ENCODE data around the gene PEX10. TPM values are rescaled to one million over a fixed set of nuclear protein-coding genes. Genes with fewer than 3 reads are reported as not detected.

Gene PEX10
- total and polyA plus RNA-seq, 9 donors, result 16.3 to 20.6 (median 18.5) TPM

DNA sequence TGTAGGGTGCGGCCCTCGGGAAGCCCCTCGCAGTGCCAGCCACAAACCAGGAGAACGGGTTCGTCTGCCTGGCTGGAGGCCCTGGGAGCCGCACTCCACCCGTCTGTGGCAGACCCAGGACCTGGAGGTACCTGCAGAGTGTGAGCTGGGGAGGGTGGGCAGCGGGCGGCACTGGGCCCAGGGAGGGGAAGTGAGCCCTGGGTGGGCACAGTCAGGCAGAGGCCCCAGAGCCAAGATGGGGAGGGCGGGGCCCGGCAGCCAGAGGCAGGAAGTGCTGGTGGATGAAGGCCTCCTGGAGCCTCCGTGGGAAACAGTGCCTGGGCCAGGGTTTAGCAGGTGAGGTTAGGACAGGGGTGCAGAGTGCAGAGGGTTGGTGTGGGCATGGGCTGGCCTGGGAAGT is 4.0 kb upstream of the PEX10 start:
- 63% methylated on average over 12 of the region's 12 CpGs for WGBS (ENCODE audit: insufficient coverage)
- Histone ChIP-seq H3K27me3 (ENCODE audit: control insufficient read depth, insufficient read depth, low read length) (peaks cover 22% of the 10 kb centered on the region), H3K36me3 (ENCODE audit: control insufficient read depth, insufficient read depth, low read length) (no peaks in the 10 kb centered on the region), H3K9me3 (replicated peaks; ENCODE audit: control insufficient read depth, low read depth, low read length) (no peaks in the 10 kb centered on the region), H3K4me1 (ENCODE audit: control insufficient read depth, insufficient read depth, low read length) (peaks cover 29% of the 10 kb centered on the region), H3K4me3 (ENCODE audit: low read length) (no peak overlapping the region), H3K27ac (ENCODE audit: low read length) (no peak overlapping the region)
- no peak for DNase-seq

DNA sequence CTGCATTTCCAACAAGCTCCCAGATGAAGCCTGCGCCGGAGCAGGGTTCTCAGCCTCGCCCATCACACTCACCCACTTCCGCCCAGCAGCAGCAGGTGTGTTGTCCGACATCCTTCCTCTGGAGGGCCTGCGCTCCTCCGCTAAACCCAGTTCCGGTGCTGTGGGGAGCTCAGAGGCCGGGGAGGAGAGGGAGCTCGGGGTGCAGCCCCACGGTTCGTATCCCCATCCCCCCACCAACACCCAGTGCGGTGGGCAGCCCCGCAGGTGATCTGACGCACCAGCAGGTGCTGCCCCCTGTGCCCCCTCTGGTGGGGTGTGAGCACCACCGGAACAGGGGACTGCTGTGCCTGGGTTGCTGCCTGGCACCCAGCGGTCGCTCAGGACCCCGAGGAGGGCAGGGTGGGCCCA is 3.4 kb upstream of the PEX10 start:
- Histone ChIP-seq H3K27me3 (ENCODE audit: control insufficient read depth, insufficient read depth, low read length) (peaks cover 22% of the 10 kb centered on the region), H3K4me3 (ENCODE audit: low read length) (no peak overlapping the region), H3K36me3 (ENCODE audit: control insufficient read depth, insufficient read depth, low read length) (no peaks in the 10 kb centered on the region), H3K4me1 (ENCODE audit: control insufficient read depth, insufficient read depth, low read length) (peaks cover 30% of the 10 kb centered on the region), H3K27ac (ENCODE audit: low read length) (no peak overlapping the region), H3K9me3 (replicated peaks; ENCODE audit: control insufficient read depth, low read depth, low read length) (no peaks in the 10 kb centered on the region)
- 74% methylated on average over 5 of the region's 19 CpGs for WGBS (ENCODE audit: insufficient coverage)
- no peak for DNase-seq

GRCh38 chr1:2415337-2415736 is 3.0 kb upstream of the PEX10 start:
- H3K36me3 ChIP-seq (ENCODE audit: control insufficient read depth, insufficient read depth, low read length), result peaks cover 3% of the 10 kb centered on the region
- H3K27me3 ChIP-seq (ENCODE audit: control insufficient read depth, insufficient read depth, low read length), result peaks cover 22% of the 10 kb centered on the region
- peaks cover 30% of the 10 kb centered on the region for H3K4me1 ChIP-seq (ENCODE audit: control insufficient read depth, insufficient read depth, low read length)
- no peaks in the 10 kb centered on the region for H3K9me3 ChIP-seq (replicated peaks; ENCODE audit: control insufficient read depth, low read depth, low read length)
- no peak overlapping the region for H3K27ac ChIP-seq (ENCODE audit: low read length)
- 44% methylated on average over 4 of the region's 11 CpGs for WGBS (ENCODE audit: insufficient coverage)
- no peak for DNase-seq
- H3K4me3 ChIP-seq (ENCODE audit: low read length), result no peak overlapping the region

DNA sequence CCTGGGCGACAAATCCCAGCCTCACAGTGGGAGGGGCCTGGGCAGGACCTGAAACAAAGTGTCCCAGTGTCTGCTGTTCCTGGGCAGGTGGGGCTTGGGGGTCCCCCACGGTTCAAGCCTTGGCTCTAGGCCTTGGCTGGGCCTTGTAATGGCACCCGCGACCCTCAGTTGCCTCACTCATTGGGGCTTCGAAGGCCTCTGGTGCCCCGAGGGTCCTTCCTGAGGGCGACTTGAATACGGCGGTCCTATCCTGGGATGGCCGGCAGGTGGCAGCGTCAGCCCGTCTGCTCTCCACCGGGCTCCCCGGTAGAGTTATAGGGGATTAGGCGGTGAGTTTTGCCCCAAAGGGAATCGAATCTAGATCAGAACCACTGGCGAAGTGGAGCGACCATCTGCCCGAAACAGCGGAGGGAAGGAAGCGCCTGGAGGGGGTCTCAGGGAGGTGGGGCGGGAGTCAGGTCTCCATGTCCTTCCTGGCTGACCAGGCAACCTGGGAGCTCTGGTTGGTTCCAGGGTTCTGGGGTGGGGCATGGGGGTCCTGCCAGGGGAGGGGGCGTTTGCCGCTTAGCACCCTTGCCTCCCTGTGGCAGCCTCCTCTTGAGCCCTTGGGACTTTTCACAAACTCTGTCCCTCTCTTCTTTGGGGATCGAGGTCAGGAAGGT is 2.1 kb upstream of the PEX10 start:
- Histone ChIP-seq H3K27me3 (ENCODE audit: control insufficient read depth, insufficient read depth, low read length) (peaks cover 21% of the 10 kb centered on the region), H3K36me3 (ENCODE audit: control insufficient read depth, insufficient read depth, low read length) (peaks cover 12% of the 10 kb centered on the region), H3K27ac (ENCODE audit: low read length) (no peak overlapping the region), H3K9me3 (replicated peaks; ENCODE audit: control insufficient read depth, low read depth, low read length) (no peaks in the 10 kb centered on the region), H3K4me3 (ENCODE audit: low read length) (no peak overlapping the region), H3K4me1 (ENCODE audit: control insufficient read depth, insufficient read depth, low read length) (peaks cover 30% of the 10 kb centered on the region)
- 1% methylated on average over 21 of the region's 25 CpGs for WGBS (ENCODE audit: insufficient coverage)
- DNase-seq, result peak; percentile 69

DNA sequence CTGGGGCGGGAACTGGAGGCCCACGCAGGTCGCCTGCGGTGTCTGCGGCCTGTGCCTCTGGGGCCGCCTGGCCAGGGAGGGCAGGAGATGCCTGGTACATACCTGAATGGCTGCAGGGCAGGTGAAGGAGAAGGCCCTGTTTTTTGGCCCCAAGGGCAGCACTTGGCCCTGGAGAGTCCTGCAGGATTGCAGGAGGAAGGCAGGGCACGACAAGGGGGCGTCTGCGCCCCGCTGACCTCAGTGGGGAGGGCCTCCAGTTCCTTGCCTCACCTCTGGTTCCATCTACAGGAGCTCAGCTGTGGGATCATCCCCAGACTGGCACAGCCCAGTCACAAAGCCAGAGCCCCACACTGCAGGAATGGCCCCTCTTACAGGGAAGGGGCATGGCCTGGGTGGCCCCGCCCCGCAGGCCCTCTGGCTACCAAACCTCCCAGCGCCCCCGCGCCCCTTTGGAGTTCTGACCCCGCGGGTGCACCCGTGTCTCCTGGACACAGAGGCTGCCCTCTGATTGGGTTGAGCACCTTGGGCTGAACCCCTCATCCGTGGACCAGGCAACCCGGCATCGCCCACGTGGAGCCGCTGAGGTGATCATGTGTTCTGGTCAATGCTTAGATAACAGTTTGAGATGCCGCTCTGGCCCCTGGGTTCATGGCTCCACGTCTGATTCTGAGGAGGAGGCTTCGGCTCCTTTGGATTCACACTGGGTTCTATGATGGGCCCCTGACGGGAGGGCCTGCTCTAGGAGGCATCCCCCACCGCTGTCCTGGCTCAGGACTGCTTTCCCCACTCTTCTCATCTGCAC is 1.3 kb upstream of the PEX10 start:
- Histone ChIP-seq H3K4me1 (ENCODE audit: control insufficient read depth, insufficient read depth, low read length) (peaks cover 30% of the 10 kb centered on the region), H3K27ac (ENCODE audit: low read length) (no peak overlapping the region), H3K4me3 (ENCODE audit: low read length) (peak overlapping the region; percentile 65), H3K27me3 (ENCODE audit: control insufficient read depth, insufficient read depth, low read length) (peaks cover 13% of the 10 kb centered on the region), H3K9me3 (replicated peaks; ENCODE audit: control insufficient read depth, low read depth, low read length) (no peaks in the 10 kb centered on the region), H3K36me3 (ENCODE audit: control insufficient read depth, insufficient read depth, low read length) (peaks cover 19% of the 10 kb centered on the region)
- no peak for DNase-seq
- WGBS (ENCODE audit: insufficient coverage), result 38% methylated on average over 21 of the region's 28 CpGs

- Histone ChIP-seq H3K4me1 (ENCODE audit: control insufficient read depth, insufficient read depth, low read length) (peaks cover 27% of the 10 kb centered on the region), H3K4me3 (ENCODE audit: low read length) (peak overlapping the region; percentile 65), H3K9me3 (replicated peaks; ENCODE audit: control insufficient read depth, low read depth, low read length) (no peaks in the 10 kb centered on the region), H3K36me3 (ENCODE audit: control insufficient read depth, insufficient read depth, low read length) (peaks cover 27% of the 10 kb centered on the region), H3K27ac (ENCODE audit: low read length) (peak overlapping the region; percentile 55), H3K27me3 (ENCODE audit: control insufficient read depth, insufficient read depth, low read length) (peaks cover 7% of the 10 kb centered on the region)
- peak; percentile 52 for DNase-seq
- WGBS (ENCODE audit: insufficient coverage), result 1% methylated on average over 60 of the region's 66 CpGs
These were observed 570 bp upstream of the PEX10 start for GRCh38 chr1:2412773-2413494.

DNA sequence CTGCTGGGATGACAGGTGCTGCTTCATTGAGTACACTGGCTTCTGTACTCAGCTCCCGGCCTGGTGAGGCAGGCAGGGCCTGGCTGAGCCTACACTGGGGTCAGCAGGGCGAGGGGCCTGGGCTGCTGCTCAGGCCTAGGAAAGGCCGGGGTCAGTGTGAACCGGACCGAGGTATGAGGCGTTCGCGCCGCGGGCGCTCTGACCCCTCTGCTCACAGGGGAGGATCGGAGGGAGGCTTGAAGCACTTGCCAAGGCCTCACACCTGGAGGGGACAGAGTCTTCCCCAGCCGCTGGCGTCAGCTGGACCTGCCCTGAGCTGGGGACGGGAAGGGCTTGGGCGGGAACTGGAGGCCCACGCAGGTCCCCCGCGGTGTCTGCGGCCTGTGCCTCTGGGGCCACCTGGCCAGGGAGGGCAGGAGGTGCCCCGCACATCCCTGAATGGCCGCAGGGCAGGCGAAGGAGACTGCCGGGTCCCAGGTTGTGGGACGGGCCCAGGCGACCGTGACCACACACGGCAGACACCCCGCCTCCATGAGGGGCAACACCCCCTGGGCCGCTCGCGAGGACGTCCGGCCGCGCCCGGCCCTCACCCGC is 466 bp downstream of the PEX10 start:
- peak overlapping the region; percentile 82 for H3K4me3 ChIP-seq (ENCODE audit: low read length)
- H3K9me3 ChIP-seq (replicated peaks; ENCODE audit: control insufficient read depth, low read depth, low read length), result no peaks in the 10 kb centered on the region
- peaks cover 36% of the 10 kb centered on the region for H3K36me3 ChIP-seq (ENCODE audit: control insufficient read depth, insufficient read depth, low read length)
- H3K27ac ChIP-seq (ENCODE audit: low read length), result peak overlapping the region; percentile 59
- peaks cover 4% of the 10 kb centered on the region for H3K27me3 ChIP-seq (ENCODE audit: control insufficient read depth, insufficient read depth, low read length)
- peak; percentile 49 for DNase-seq
- H3K4me1 ChIP-seq (ENCODE audit: control insufficient read depth, insufficient read depth, low read length), result peaks cover 25% of the 10 kb centered on the region
- 4% methylated on average over 38 of the region's 38 CpGs for WGBS (ENCODE audit: insufficient coverage)

DNA sequence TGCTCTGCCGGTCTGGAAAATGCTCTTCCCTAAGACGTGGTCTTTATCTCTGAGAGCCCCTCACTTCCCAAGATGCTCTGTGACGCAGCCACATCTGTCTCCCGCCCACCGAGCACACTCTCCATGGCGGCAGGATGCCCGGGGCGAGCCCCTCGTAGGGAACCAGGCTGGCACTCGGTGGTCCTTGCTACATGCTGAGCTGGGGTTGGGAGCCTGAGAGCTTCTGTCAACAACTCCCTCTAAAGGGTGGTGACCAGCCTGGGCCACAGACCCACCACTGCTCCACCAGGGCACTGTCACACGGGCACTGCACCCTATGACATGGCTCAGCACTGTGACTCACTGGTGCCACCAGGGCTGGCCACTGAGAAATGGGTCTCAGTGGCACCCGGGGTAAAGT is 2.6 kb downstream of the PEX10 start:
- H3K9me3 ChIP-seq (replicated peaks; ENCODE audit: control insufficient read depth, low read depth, low read length), result no peaks in the 10 kb centered on the region
- DNase-seq, result no peak
- H3K36me3 ChIP-seq (ENCODE audit: control insufficient read depth, insufficient read depth, low read length), result peaks cover 58% of the 10 kb centered on the region
- WGBS (ENCODE audit: insufficient coverage), result 91% methylated on average over 10 of the region's 12 CpGs
- no peak overlapping the region for H3K27ac ChIP-seq (ENCODE audit: low read length)
- H3K4me1 ChIP-seq (ENCODE audit: control insufficient read depth, insufficient read depth, low read length), result peaks cover 25% of the 10 kb centered on the region
- H3K4me3 ChIP-seq (ENCODE audit: low read length), result no peak overlapping the region
- H3K27me3 ChIP-seq (ENCODE audit: control insufficient read depth, insufficient read depth, low read length), result no peaks in the 10 kb centered on the region

DNA sequence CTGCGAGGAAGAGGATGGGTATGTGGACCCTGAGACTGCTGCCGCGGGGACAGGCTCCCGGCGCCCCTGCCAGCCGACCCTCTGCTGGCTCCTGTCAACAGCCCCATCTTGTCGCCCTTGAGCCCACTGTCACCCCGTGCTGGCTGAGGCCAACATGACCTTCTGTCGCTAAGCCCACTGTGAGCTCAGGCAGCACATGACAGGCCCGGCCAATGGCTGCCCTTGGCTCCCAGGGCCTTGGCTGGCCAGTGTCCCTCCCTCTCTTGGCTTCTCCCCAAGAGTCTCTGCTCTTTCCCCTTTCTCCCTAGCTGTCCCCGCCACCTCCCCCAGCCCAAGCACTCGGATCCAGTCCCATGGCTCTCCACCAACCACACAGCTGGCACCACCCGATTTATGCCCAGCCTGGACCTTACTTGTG is 3.5 kb downstream of the PEX10 start:
- WGBS (ENCODE audit: insufficient coverage), result 91% methylated on average over 13 of the region's 13 CpGs
- H3K4me3 ChIP-seq (ENCODE audit: low read length), result no peak overlapping the region
- H3K27ac ChIP-seq (ENCODE audit: low read length), result no peak overlapping the region
- H3K27me3 ChIP-seq (ENCODE audit: control insufficient read depth, insufficient read depth, low read length), result no peaks in the 10 kb centered on the region
- no peak for DNase-seq
- peaks cover 18% of the 10 kb centered on the region for H3K4me1 ChIP-seq (ENCODE audit: control insufficient read depth, insufficient read depth, low read length)
- H3K9me3 ChIP-seq (replicated peaks; ENCODE audit: control insufficient read depth, low read depth, low read length), result no peaks in the 10 kb centered on the region
- H3K36me3 ChIP-seq (ENCODE audit: control insufficient read depth, insufficient read depth, low read length), result peaks cover 66% of the 10 kb centered on the region

- no peaks in the 10 kb centered on the region for H3K27me3 ChIP-seq (ENCODE audit: control insufficient read depth, insufficient read depth, low read length)
- H3K9me3 ChIP-seq (replicated peaks; ENCODE audit: control insufficient read depth, low read depth, low read length), result no peaks in the 10 kb centered on the region
- H3K27ac ChIP-seq (ENCODE audit: low read length), result no peak overlapping the region
- H3K4me1 ChIP-seq (ENCODE audit: control insufficient read depth, insufficient read depth, low read length), result peaks cover 14% of the 10 kb centered on the region
- DNase-seq, result no peak
- H3K4me3 ChIP-seq (ENCODE audit: low read length), result no peak overlapping the region
- WGBS (ENCODE audit: insufficient coverage), result 91% methylated on average over 24 of the region's 24 CpGs
- peaks cover 70% of the 10 kb centered on the region for H3K36me3 ChIP-seq (ENCODE audit: control insufficient read depth, insufficient read depth, low read length)
These were observed 3.9 kb downstream of the PEX10 start for GRCh38 chr1:2408456-2408855.
